ENCODE results near the gene ABHD6.
A peak's percentile ranks its signal among the peaks of the same experiment; 100 is the strongest.

The ABHD6 gene

GRCh38 chr3:58237238-58237940 lies at the start of gene ABHD6:
TSS of gene ABHD6 (plus strand) at chr3:58237792. CDS start at chr3:58256587, 18,795 bp downstream.
- Histone ChIP-seq H3K36me3 (ENCODE audit: control insufficient read depth, insufficient read depth, low read length, severe bottlenecking) (no peaks in the 10 kb centered on the region), H3K9ac (ENCODE audit: low read length) (peak within 1 kb of the TSS; percentile 85), H3K4me1 (ENCODE audit: control insufficient read depth, insufficient read depth, low read length) (peaks cover 19% of the 10 kb centered on the region), H3K4me3 (ENCODE audit: low read length) (peak within 1 kb of the TSS; percentile 94), H3K27me3 (replicated peaks; ENCODE audit: control insufficient read depth, insufficient read depth, low read length) (peaks cover 4% of the 10 kb centered on the region), H3K9me3 (ENCODE audit: control insufficient read depth, low read length) (no peaks in the 10 kb centered on the region)
- DNase-seq (ENCODE audit: low read depth), result peak; percentile 84

GRCh38 chr3:58188173-58188564 lies 49.4 kb upstream of the ABHD6 start:
- Histone ChIP-seq H3K27me3 (replicated peaks; ENCODE audit: control insufficient read depth, insufficient read depth, low read length) (peaks cover 6% of the 10 kb centered on the region), H3K9ac (ENCODE audit: low read length) (no peak overlapping the region), H3K9me3 (ENCODE audit: control insufficient read depth, low read length) (no peaks in the 10 kb centered on the region), H3K36me3 (ENCODE audit: control insufficient read depth, insufficient read depth, low read length, severe bottlenecking) (no peaks in the 10 kb centered on the region), H3K4me1 (ENCODE audit: control insufficient read depth, insufficient read depth, low read length) (no peaks in the 10 kb centered on the region), H3K4me3 (ENCODE audit: low read length) (no peak overlapping the region)
- peak; percentile 45 for DNase-seq (ENCODE audit: low read depth)

- no peak overlapping the region for H3K9ac ChIP-seq (ENCODE audit: low read length)
- H3K27me3 ChIP-seq (replicated peaks; ENCODE audit: control insufficient read depth, insufficient read depth, low read length), result peaks cover under 1% of the 10 kb centered on the region
- no peaks in the 10 kb centered on the region for H3K9me3 ChIP-seq (ENCODE audit: control insufficient read depth, low read length)
- H3K4me1 ChIP-seq (ENCODE audit: control insufficient read depth, insufficient read depth, low read length), result no peaks in the 10 kb centered on the region
- no peak for DNase-seq (ENCODE audit: low read depth)
- H3K4me3 ChIP-seq (ENCODE audit: low read length), result no peak overlapping the region
- H3K36me3 ChIP-seq (ENCODE audit: control insufficient read depth, insufficient read depth, low read length, severe bottlenecking), result no peaks in the 10 kb centered on the region
These were observed 48.6 kb upstream of the ABHD6 start for GRCh38 chr3:58188921-58189451.

- H3K27me3 ChIP-seq (replicated peaks; ENCODE audit: control insufficient read depth, insufficient read depth, low read length), result no peaks in the 10 kb centered on the region
- no peak overlapping the region for H3K9ac ChIP-seq (ENCODE audit: low read length)
- H3K36me3 ChIP-seq (ENCODE audit: control insufficient read depth, insufficient read depth, low read length, severe bottlenecking), result no peaks in the 10 kb centered on the region
- no peaks in the 10 kb centered on the region for H3K4me1 ChIP-seq (ENCODE audit: control insufficient read depth, insufficient read depth, low read length)
- H3K4me3 ChIP-seq (ENCODE audit: low read length), result no peak overlapping the region
- no peaks in the 10 kb centered on the region for H3K9me3 ChIP-seq (ENCODE audit: control insufficient read depth, low read length)
- DNase-seq (ENCODE audit: low read depth), result no peak
These were observed 47.9 kb upstream of the ABHD6 start for GRCh38 chr3:58189691-58190090.

- Histone ChIP-seq H3K4me1 (ENCODE audit: control insufficient read depth, insufficient read depth, low read length) (no peaks in the 10 kb centered on the region), H3K9me3 (ENCODE audit: control insufficient read depth, low read length) (no peaks in the 10 kb centered on the region)
These were observed 47.3 kb upstream of the ABHD6 start for GRCh38 chr3:58190291-58190690.

GRCh38 chr3:58190882-58191281 lies 46.7 kb upstream of the ABHD6 start:
- Histone ChIP-seq H3K36me3 (ENCODE audit: control insufficient read depth, insufficient read depth, low read length, severe bottlenecking) (no peaks in the 10 kb centered on the region), H3K27me3 (replicated peaks; ENCODE audit: control insufficient read depth, insufficient read depth, low read length) (no peaks in the 10 kb centered on the region), H3K9ac (ENCODE audit: low read length) (no peak overlapping the region), H3K4me3 (ENCODE audit: low read length) (no peak overlapping the region), H3K4me1 (ENCODE audit: control insufficient read depth, insufficient read depth, low read length) (no peaks in the 10 kb centered on the region), H3K9me3 (ENCODE audit: control insufficient read depth, low read length) (no peaks in the 10 kb centered on the region)
- no peak for DNase-seq (ENCODE audit: low read depth)

More at GRCh38 chr3:58190291-58190690, 47.3 kb upstream of the ABHD6 start:
- Histone ChIP-seq H3K27me3 (replicated peaks; ENCODE audit: control insufficient read depth, insufficient read depth, low read length) (no peaks in the 10 kb centered on the region), H3K4me3 (ENCODE audit: low read length) (no peak overlapping the region), H3K9ac (ENCODE audit: low read length) (no peak overlapping the region), H3K36me3 (ENCODE audit: control insufficient read depth, insufficient read depth, low read length, severe bottlenecking) (no peaks in the 10 kb centered on the region)
- no peak for DNase-seq (ENCODE audit: low read depth)

- H3K4me3 ChIP-seq (ENCODE audit: low read length), result no peak overlapping the region
- no peak for DNase-seq (ENCODE audit: low read depth)
- no peaks in the 10 kb centered on the region for H3K27me3 ChIP-seq (replicated peaks; ENCODE audit: control insufficient read depth, insufficient read depth, low read length)
- H3K4me1 ChIP-seq (ENCODE audit: control insufficient read depth, insufficient read depth, low read length), result no peaks in the 10 kb centered on the region
- no peaks in the 10 kb centered on the region for H3K9me3 ChIP-seq (ENCODE audit: control insufficient read depth, low read length)
- no peak overlapping the region for H3K9ac ChIP-seq (ENCODE audit: low read length)
- no peaks in the 10 kb centered on the region for H3K36me3 ChIP-seq (ENCODE audit: control insufficient read depth, insufficient read depth, low read length, severe bottlenecking)
These were observed 46.1 kb upstream of the ABHD6 start for GRCh38 chr3:58191361-58191991.

- Histone ChIP-seq H3K27me3 (replicated peaks; ENCODE audit: control insufficient read depth, insufficient read depth, low read length) (no peaks in the 10 kb centered on the region), H3K9me3 (ENCODE audit: control insufficient read depth, low read length) (no peaks in the 10 kb centered on the region), H3K36me3 (ENCODE audit: control insufficient read depth, insufficient read depth, low read length, severe bottlenecking) (no peaks in the 10 kb centered on the region), H3K4me1 (ENCODE audit: control insufficient read depth, insufficient read depth, low read length) (no peaks in the 10 kb centered on the region), H3K4me3 (ENCODE audit: low read length) (no peak overlapping the region), H3K9ac (ENCODE audit: low read length) (no peak overlapping the region)
- DNase-seq (ENCODE audit: low read depth), result no peak
These were observed 45.5 kb upstream of the ABHD6 start for GRCh38 chr3:58192069-58192468.

- DNase-seq (ENCODE audit: low read depth), result no peak
These were observed 43.7 kb upstream of the ABHD6 start for GRCh38 chr3:58193682-58194407.

GRCh38 chr3:58197588-58197987 lies 40.0 kb upstream of the ABHD6 start:
- DNase-seq (ENCODE audit: low read depth), result no peak
- peaks cover 4% of the 10 kb centered on the region for H3K9me3 ChIP-seq (ENCODE audit: control insufficient read depth, low read length)
- no peak overlapping the region for H3K4me3 ChIP-seq (ENCODE audit: low read length)
- H3K27me3 ChIP-seq (replicated peaks; ENCODE audit: control insufficient read depth, insufficient read depth, low read length), result no peaks in the 10 kb centered on the region
- peaks cover 7% of the 10 kb centered on the region for H3K4me1 ChIP-seq (ENCODE audit: control insufficient read depth, insufficient read depth, low read length)
- H3K36me3 ChIP-seq (ENCODE audit: control insufficient read depth, insufficient read depth, low read length, severe bottlenecking), result no peaks in the 10 kb centered on the region
- no peak overlapping the region for H3K9ac ChIP-seq (ENCODE audit: low read length)

More at GRCh38 chr3:58193682-58194407, 43.7 kb upstream of the ABHD6 start:
- Histone ChIP-seq H3K9ac (ENCODE audit: low read length) (no peak overlapping the region), H3K27me3 (replicated peaks; ENCODE audit: control insufficient read depth, insufficient read depth, low read length) (no peaks in the 10 kb centered on the region), H3K4me1 (ENCODE audit: control insufficient read depth, insufficient read depth, low read length) (peaks cover 5% of the 10 kb centered on the region), H3K9me3 (ENCODE audit: control insufficient read depth, low read length) (no peaks in the 10 kb centered on the region), H3K36me3 (ENCODE audit: control insufficient read depth, insufficient read depth, low read length, severe bottlenecking) (no peaks in the 10 kb centered on the region), H3K4me3 (ENCODE audit: low read length) (no peak overlapping the region)

GRCh38 chr3:58198362-58198761 lies 39.2 kb upstream of the ABHD6 start:
- Histone ChIP-seq H3K4me1 (ENCODE audit: control insufficient read depth, insufficient read depth, low read length) (peaks cover 7% of the 10 kb centered on the region), H3K4me3 (ENCODE audit: low read length) (no peak overlapping the region), H3K9ac (ENCODE audit: low read length) (no peak overlapping the region), H3K9me3 (ENCODE audit: control insufficient read depth, low read length) (peaks cover 4% of the 10 kb centered on the region), H3K36me3 (ENCODE audit: control insufficient read depth, insufficient read depth, low read length, severe bottlenecking) (no peaks in the 10 kb centered on the region), H3K27me3 (replicated peaks; ENCODE audit: control insufficient read depth, insufficient read depth, low read length) (no peaks in the 10 kb centered on the region)
- DNase-seq (ENCODE audit: low read depth), result no peak
